Stimulated activated CD4-positive, alpha-beta T cell treated with anti-CD3 and anti-CD28 coated beads, Interleukin-4, amount 100 ng/mL, for 1 hour (primary cell): ENCODE results near the gene OR8I2.
"Not testable (repeated sequence)": the region's sequence is repeated elsewhere in the genome, so short reads cannot be mapped to it uniquely, and the experiment has no call there.

Source experiments
- DNase-seq: peaks from one replicate; pipeline ENCODE4 v3.0.0-alpha.2; 2020

Gene OR8I2

DNA sequence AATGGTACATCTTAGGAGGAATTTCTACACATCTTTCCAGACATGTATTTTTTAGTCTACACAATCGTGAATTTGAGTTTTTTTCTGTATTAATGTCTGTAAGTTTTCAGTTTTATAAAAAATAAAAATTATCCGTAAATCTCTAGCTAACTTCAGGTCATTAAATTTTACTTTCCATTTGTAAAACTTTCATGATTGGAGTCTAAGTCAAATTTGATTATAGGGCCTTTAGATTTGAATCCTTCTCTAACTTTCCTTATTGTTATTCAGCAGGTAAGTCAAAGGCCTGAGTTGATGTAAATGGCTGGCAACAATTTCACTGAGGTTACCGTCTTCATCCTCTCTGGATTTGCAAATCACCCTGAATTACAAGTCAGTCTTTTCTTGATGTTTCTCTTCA, at the start of gene OR8I2:
Gene OR8I2, plus strand, starts transcription at position 301 of the 400 bp plus-strand sequence. Its CDS starts 0 bp downstream, at position 301.
- DNase-seq, result no peak

DNA sequence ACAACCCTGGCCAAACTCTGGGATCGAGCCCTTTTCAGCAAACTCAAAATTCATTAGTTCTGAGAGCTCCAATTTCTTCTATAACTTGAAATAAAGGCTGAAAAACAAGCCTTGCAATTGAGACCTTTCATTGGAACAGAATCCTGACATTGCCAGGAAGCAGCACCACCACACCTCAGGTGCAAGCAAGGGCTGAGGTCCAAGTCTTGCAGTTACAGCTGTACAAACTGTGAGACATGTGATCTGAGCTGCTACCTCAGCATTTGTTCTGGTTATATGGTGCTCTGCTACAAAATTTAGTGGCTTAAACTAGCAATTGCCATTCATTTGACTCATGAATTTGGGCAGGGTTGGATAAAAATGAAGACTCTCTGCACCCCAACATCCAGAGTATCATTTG, 47.6 kb upstream of the OR8I2 start:
- no peak for DNase-seq

DNA sequence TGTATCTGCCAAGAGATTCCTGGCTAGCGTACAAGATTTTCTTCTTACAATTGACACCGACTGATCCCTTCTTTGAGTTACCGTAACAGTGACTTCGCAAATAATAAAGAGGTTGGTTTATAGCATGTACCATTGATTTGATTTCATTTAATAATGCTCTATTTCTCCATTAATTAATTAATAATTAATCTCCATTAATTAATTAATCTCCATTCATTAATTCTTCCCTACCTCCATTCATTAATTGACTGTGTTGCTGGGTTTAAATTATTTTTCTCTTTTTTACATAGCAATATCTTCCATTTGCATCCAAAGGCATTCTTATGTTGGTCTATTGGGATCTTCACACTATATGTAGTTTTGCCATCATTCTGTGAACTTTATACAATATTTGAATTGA, 44.6 kb upstream of the OR8I2 start:
- DNase-seq, result no peak

DNA sequence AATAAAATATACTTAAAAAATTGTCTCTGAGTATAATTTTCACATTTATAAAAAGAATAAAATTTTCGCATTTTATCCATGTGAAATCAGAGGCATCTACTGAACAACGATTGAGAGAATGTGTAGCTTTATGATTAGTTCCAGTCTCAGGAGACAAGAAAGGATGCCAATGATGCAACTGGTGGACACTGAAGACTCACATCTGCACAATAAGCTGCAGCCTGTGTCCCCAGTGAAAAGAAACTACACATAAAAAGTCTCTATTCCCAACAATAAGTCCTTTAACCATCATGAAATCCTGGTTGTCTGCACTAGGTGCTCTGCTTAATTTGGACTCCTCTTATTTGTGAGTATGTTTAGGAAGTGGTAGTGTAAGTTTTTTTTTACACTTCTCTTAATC, 43.6 kb upstream of the OR8I2 start:
- DNase-seq, result no peak

DNA sequence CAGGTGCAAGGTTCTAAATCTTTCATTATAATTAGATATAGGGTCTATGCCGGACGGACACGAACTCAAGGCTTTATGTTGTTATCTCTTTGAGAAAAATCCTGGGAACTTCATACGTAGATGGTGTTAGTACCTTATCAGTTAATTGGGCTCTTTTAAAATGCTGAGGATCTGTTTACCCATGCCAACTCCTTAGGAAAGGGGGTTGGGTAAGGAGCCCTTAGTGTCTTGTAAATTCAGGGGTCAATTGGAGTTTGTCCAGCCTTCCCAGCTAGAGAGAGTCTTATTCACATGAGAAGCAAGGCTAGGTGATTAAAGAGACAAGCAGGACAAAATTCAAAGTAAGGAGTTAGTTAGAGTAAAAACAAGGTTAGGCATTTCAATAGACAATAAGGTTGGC, 36.7 kb upstream of the OR8I2 start:
- not testable (repeated sequence) for DNase-seq

DNA sequence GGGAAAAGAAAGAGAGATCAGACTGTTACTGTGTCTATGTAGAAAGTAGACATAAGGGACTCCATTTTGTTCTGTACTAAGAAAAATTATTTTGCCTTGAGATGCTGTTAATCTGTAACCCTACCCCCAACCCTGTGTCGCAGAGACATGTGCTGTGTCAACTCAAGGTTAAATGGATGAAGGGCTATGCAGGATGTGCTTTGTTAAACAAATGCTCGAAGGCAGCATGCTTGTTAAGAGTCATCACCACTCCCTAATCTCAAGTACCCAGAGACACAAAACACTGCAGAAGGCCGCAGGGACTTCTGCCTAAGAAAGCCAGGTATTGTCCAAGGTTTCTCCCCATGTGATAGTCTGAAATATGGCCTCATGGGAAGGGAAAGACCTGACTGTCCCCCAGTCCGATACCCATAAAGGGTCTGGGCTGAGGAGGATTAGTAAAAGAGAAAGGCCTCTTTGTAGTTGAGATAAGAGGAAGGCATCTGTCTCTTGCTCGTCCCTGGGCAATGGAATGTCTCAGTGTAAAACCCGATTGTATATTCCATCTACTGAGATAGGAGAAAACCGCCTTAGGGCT, 35.4 kb upstream of the OR8I2 start:
- DNase-seq, result not testable (repeated sequence)

DNA sequence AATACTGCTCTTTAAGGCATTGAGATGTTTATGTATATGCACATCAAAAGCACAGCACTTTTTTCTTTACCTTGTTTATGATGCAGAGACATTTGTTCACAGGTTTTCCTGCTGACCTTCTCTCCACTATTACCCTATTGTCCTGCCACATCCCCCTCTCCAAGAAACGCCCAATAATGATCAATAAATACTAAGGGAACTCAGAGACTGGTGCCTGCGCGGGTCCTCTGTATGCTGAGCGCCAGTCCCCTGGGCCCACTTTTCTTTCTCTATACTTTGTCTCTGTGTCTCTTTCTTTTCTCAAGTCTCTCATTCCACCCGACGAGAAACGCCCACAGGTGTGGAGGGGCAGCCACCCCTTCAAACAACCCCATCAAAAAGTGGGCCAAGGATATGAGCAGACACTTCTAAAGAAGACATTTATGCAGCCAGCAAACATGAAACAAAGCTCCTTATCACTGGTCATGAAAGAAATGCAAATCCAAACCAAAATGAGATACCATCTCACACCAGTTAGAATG, 34.8 kb upstream of the OR8I2 start:
- DNase-seq, result not testable (repeated sequence)

DNA sequence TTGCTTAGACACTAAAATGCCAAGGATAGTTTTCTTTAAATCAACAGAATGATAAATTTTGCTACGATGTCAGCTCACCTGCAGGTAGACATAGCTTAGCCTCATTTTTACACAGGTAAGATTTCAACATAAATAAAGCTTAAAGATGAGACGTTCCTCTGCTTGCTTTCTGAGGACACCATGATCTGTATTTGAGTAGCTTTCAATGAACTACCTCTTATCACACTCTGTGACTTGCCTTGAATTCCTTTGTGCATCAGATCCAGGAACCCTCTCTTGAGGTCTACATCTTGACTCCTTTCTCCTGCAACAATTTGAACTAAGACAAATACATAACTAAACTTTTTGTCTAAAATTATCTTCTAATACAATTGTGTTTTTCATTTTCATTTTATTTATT, 26.1 kb upstream of the OR8I2 start:
- DNase-seq, result no peak

DNA sequence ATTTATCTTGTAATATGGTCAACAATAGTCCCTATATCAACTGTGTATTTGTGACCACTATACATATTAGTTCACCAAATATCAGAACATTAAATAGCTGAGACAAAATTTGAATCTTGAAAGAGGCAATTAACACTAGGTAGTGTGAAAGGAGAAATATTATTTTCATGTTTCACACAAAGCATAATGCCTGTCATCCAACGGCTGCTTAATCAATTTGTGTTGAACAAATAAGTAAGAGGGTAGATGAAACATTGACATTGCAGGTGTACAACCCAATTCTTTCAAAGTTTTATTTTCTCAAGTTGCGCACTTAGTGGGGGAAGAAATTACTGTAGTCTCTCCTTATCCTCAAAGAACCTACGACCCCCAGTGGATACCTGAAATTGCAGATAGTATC, 3.4 kb upstream of the OR8I2 start:
- DNase-seq, result no peak

DNA sequence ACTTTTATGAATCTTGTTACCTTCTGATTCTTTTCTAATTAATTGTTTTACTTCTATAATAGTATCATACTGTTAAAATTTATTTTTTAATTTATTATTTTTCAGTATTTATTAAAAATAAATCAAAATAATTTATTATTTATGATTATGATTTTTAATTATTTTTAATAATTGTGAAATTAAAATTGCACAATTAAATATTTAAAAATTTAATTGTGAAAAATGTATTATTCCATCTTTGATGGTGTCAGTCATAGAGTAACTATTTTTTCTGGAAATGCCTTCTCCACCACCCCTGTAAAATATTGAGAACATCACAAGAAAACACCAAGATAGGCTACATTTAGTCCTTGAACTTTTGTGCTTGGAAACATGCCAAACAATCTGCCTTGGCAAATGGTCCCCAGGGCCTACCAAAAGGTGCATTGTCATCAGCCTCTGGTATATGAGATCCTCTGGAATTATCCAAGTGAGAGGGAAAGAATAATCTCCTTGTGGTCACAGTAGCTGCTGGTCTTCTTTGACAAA, 10.2 kb downstream of the OR8I2 start, which contains the start of gene OR8H2:
Gene OR8H2, plus strand, starts transcription at position 478 of the 528 bp plus-strand sequence. CDS start 1,356 bp downstream, outside the sequence.
- DNase-seq, result no peak

DNA sequence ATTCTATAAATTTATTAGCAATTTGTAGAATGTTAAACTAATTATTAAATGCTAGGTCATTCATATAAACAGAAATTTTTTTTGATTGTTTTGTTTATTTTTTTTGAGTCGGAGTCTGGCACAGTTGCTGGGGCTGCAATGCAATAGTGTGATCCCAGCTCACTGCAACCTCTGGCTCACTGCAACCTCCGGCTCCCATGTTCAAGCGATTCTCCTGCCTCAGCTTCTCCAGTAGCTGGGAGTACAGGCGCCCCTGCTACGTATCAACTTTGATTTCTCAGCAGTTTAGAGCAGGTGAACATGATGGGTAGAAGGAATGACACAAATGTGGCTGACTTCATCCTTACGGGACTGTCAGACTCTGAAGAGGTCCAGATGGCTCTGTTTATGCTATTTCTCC, 29.0 kb downstream of the OR8I2 start, which contains the start of gene OR8H3:
Gene OR8H3, plus strand, starts transcription at position 301 of the 400 bp plus-strand sequence. Its CDS starts 0 bp downstream, at position 301.
- DNase-seq, result no peak

DNA sequence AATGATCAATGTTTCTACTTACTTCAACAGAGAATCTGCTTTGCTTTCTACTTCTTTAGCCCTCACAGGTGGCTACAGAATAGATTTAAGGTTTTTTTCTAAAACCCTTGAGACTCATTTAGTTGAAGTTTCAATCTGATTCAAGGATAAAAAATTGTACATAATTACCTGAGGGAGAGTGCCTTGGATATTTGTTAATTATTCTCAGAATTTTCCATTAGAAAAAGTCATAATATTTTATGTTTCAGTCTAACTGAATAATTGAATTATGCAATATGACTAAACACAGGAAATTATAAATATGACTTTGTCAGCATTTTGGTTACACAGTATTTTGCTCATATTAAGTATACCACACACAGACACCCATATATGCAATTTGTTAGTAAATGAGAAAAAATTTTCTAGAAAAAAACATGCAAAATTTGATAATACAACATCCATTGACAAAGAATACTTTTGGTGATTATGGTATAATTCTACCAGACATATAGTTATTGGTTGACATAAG, 47.1 kb downstream of the OR8I2 start, which contains the start of gene OR8J3:
Gene OR8J3, minus strand, starts transcription at position 51 of the 511 bp plus-strand sequence. CDS start 2,483 bp downstream, outside the sequence.
- DNase-seq, result no peak

DNA sequence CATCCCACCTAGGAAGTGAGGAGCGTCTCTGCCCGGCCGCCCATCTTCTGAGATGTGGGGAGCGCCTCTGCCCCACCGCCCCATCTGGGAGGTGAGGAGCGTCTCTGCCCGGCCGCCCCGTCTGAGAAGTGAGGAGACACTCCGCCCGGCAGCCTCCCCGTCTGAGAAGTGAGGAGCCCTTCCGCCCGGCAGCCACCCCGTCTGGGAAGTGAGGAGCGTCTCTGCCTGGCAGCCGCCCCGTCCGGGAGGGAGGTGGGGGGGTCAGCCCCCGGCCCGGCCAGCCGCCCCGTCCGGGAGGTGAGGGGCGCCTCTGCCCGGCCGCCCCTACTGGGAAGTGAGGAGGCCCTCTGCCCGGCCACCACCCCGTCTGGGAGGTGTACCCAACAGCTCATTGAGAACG, 50.6 kb downstream of the OR8I2 start:
- DNase-seq, result not testable (repeated sequence)
